ENCODE data around the gene TATDN3. TPM values are rescaled to one million over a fixed set of nuclear protein-coding genes. Genes with fewer than 3 reads are reported as not detected.
"Not testable (repeated sequence)": the region's sequence is repeated elsewhere in the genome, so short reads cannot be mapped to it uniquely, and the experiment has no call there.

Gene TATDN3
- total and polyA plus RNA-seq, 2 experiments from 2014 or later, result 8.8 to 14.3 TPM

- no peak for DNase-seq (ENCODE audit: low spot score)
- Histone ChIP-seq H3K9me2 (replicated peaks; ENCODE audit: insufficient read depth) (no peaks in the 10 kb centered on the region), H3K79me2 (peaks cover 18% of the 10 kb centered on the region), H3K4me2 (no peak overlapping the region), H3K36me3 (replicated peaks; ENCODE audit: insufficient read depth, low read depth) (no peaks in the 10 kb centered on the region), H3K27me3 (no peaks in the 10 kb centered on the region), H3K27ac (no peak overlapping the region), H3K9me3 (ENCODE audit: low read depth) (peaks cover 15% of the 10 kb centered on the region), H3K4me1 (ENCODE audit: insufficient read depth) (no peaks in the 10 kb centered on the region), H2AFZ (no peak overlapping the region), H3K4me3 (no peak overlapping the region), H4K20me1 (ENCODE audit: insufficient read depth, poor library complexity, severe bottlenecking) (no peaks in the 10 kb centered on the region)
- 95% methylated on average over 2 of the region's 2 CpGs for WGBS (ENCODE audit: low lambda C conversion rate, missing lambda C conversion rate)
- TF ChIP-seq CTCF (IDR thresholded peaks at IDR 0.05; ENCODE audit: poor library complexity), result no peak
- TF ChIP-seq EZH2 (IDR thresholded peaks at IDR 0.05; ENCODE audit: borderline replicate concordance), result no peak
- no peak for TF ChIP-seq EZH2phosphoT487 (IDR thresholded peaks at IDR 0.05; ENCODE audit: low read depth, severe bottlenecking, unreplicated experiment)
Observed at GRCh38 chr1:212773011-212773410, 18.7 kb upstream of the TATDN3 start.

DNA sequence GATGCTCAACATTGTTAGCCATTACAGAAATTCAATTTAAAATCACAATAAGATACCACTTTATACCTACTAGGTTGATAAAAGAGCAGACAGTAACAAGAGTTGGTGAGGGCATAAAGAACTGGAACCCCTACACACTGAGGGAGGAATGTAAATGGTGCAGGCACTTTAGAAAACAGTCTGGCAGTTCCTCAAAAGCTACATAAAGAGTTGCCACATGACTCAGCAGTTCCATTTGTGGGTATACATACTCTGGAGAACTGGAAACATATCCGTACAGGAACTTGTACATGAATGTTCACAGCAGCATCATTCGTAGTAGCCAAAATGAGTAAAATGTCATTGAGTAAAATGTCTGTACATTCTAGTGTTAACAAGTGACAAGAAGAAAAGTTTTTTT lies 17.1 kb upstream of the TATDN3 start:
- no peak overlapping the region for H2AFZ ChIP-seq
- H3K4me1 ChIP-seq (ENCODE audit: insufficient read depth), result no peaks in the 10 kb centered on the region
- H3K79me2 ChIP-seq, result peaks cover 13% of the 10 kb centered on the region
- no peaks in the 10 kb centered on the region for H4K20me1 ChIP-seq (ENCODE audit: insufficient read depth, poor library complexity, severe bottlenecking)
- DNase-seq (ENCODE audit: low spot score), result no peak
- TF ChIP-seq CTCF (IDR thresholded peaks at IDR 0.05; ENCODE audit: poor library complexity) (no peak), EZH2phosphoT487 (IDR thresholded peaks at IDR 0.05; ENCODE audit: low read depth, severe bottlenecking, unreplicated experiment) (no peak), EZH2 (IDR thresholded peaks at IDR 0.05; ENCODE audit: borderline replicate concordance) (no peak)
- WGBS (ENCODE audit: low lambda C conversion rate, missing lambda C conversion rate), result 90% methylated on average over 2 of the region's 2 CpGs
- no peaks in the 10 kb centered on the region for H3K36me3 ChIP-seq (replicated peaks; ENCODE audit: insufficient read depth, low read depth)
- no peaks in the 10 kb centered on the region for H3K9me2 ChIP-seq (replicated peaks; ENCODE audit: insufficient read depth)
- H3K4me3 ChIP-seq, result no peak overlapping the region
- peaks cover 7% of the 10 kb centered on the region for H3K9me3 ChIP-seq (ENCODE audit: low read depth)
- no peak overlapping the region for H3K27ac ChIP-seq
- no peaks in the 10 kb centered on the region for H3K27me3 ChIP-seq
- H3K4me2 ChIP-seq, result no peak overlapping the region

DNA sequence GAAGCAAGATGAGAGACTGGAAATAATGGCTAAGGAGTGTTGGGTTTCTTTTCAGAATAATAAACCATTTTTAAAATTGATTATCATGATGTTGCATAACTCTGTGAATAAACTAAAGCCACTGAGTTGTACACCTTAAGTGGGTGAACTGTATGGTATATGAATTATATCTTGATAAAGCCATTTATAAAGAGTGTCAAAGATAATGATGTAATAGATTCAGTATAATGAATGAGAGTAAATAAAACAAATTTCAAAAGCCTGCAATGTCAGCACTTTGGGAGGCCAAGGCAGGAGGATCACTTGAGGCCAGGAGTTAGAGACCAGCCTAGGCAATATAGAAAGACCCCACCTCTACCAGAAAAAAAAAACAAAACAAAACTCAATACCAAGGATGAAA lies 16.5 kb upstream of the TATDN3 start:
- Histone ChIP-seq H3K4me2 (no peak overlapping the region), H2AFZ (no peak overlapping the region), H3K9me2 (replicated peaks; ENCODE audit: insufficient read depth) (no peaks in the 10 kb centered on the region), H3K27ac (no peak overlapping the region), H3K79me2 (peaks cover 8% of the 10 kb centered on the region), H3K36me3 (replicated peaks; ENCODE audit: insufficient read depth, low read depth) (no peaks in the 10 kb centered on the region), H3K4me1 (ENCODE audit: insufficient read depth) (no peaks in the 10 kb centered on the region), H3K4me3 (no peak overlapping the region), H4K20me1 (ENCODE audit: insufficient read depth, poor library complexity, severe bottlenecking) (no peaks in the 10 kb centered on the region), H3K9me3 (ENCODE audit: low read depth) (peaks cover under 1% of the 10 kb centered on the region), H3K27me3 (no peaks in the 10 kb centered on the region)
- DNase-seq (ENCODE audit: low spot score), result no peak
- TF ChIP-seq CTCF (IDR thresholded peaks at IDR 0.05; ENCODE audit: poor library complexity) (no peak), EZH2phosphoT487 (IDR thresholded peaks at IDR 0.05; ENCODE audit: low read depth, severe bottlenecking, unreplicated experiment) (no peak), EZH2 (IDR thresholded peaks at IDR 0.05; ENCODE audit: borderline replicate concordance) (no peak)

DNA sequence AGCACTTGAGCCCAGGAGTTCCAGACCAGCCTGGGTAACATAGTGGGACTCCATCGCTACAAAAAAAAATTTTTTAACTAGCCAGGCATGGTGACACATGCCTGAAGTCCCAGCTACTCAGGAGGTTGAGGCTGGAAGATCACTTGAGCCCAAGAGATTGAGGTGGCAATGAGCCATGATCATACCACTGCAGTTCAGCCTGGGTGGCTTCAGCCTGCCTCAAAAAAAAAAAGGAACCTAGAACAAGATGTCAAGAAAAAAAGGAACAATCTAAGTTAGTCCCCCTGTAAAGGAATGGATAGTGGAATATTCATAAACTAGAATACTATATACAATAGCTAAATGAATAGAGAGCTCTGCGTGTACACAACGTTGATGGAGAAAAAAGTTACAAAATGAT lies 14.5 kb upstream of the TATDN3 start:
- H2AFZ ChIP-seq, result no peak overlapping the region
- 95% methylated on average over 3 of the region's 3 CpGs for WGBS (ENCODE audit: low lambda C conversion rate, missing lambda C conversion rate)
- no peaks in the 10 kb centered on the region for H4K20me1 ChIP-seq (ENCODE audit: insufficient read depth, poor library complexity, severe bottlenecking)

DNA sequence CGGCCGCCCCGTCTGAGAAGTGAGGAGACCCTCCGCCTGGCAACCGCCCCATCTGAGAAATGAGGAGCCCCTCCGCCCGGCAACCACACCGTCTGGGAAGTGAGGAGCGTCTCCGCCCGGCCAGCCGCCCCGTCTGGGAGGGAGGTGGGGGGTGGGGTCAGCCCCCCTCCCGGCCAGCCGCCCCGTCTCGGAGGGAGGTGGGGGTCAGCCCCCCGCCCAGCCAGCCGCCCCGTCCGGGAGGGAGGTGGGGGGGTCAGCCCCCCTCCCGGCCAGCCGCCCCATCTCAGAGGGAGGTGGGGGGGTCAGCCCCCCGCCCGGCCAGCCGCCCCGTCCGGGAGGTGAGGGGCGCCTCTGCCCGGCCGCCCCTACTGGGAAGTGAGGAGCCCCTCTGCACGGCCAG lies 12.6 kb upstream of the TATDN3 start:
- H4K20me1 ChIP-seq (ENCODE audit: insufficient read depth, poor library complexity, severe bottlenecking); H3K79me2 ChIP-seq; H3K4me1 ChIP-seq (ENCODE audit: insufficient read depth); H3K27me3 ChIP-seq; H3K9me3 ChIP-seq (ENCODE audit: low read depth); H2AFZ ChIP-seq; H3K36me3 ChIP-seq (replicated peaks; ENCODE audit: insufficient read depth, low read depth); H3K4me2 ChIP-seq; H3K4me3 ChIP-seq; H3K27ac ChIP-seq; DNase-seq (ENCODE audit: low spot score); H3K9me2 ChIP-seq (replicated peaks; ENCODE audit: insufficient read depth): not testable (repeated sequence)
- WGBS (ENCODE audit: low lambda C conversion rate, missing lambda C conversion rate), result no CpG with 5 or more reads among the region's 32 CpGs

More for the DNA sequence above, 14.5 kb upstream of the TATDN3 start:
- Histone ChIP-seq H3K27ac (no peak overlapping the region), H3K27me3 (no peaks in the 10 kb centered on the region), H3K9me2 (replicated peaks; ENCODE audit: insufficient read depth) (no peaks in the 10 kb centered on the region), H3K79me2 (peaks cover 3% of the 10 kb centered on the region), H3K4me1 (ENCODE audit: insufficient read depth) (no peaks in the 10 kb centered on the region), H3K4me3 (no peak overlapping the region), H3K9me3 (ENCODE audit: low read depth) (no peaks in the 10 kb centered on the region), H3K36me3 (replicated peaks; ENCODE audit: insufficient read depth, low read depth) (no peaks in the 10 kb centered on the region), H3K4me2 (no peak overlapping the region)
- no peak for TF ChIP-seq EZH2 (IDR thresholded peaks at IDR 0.05; ENCODE audit: borderline replicate concordance)
- TF ChIP-seq CTCF (IDR thresholded peaks at IDR 0.05; ENCODE audit: poor library complexity), result no peak
- TF ChIP-seq EZH2phosphoT487 (IDR thresholded peaks at IDR 0.05; ENCODE audit: low read depth, severe bottlenecking, unreplicated experiment), result no peak
- no peak for DNase-seq (ENCODE audit: low spot score)
